SK-N-SH (cell line): ENCODE data around the gene ANKH. TPM values are rescaled to one million over a fixed set of nuclear protein-coding genes. Genes with fewer than 3 reads are reported as not detected.

ENCODE experiments used
- CTCF ChIA-PET: fragments of 300-600, 350-600 bp; formaldehyde crosslinking; extraction: SDS; loops from one replicate; lab custom pipeline; 2021; lab: Yijun Ruan, JAX
- POLR2A ChIA-PET: fragments of 350-600 bp; sonication (Branson Sonifier 250); formaldehyde crosslinking; extraction: SDS; loops from one replicate; lab custom pipeline; 2020; ENCODE audit warnings: antibody characterized with exemption, inconsistent platforms; lab: Yijun Ruan, JAX
- DNase-seq: peaks from one replicate; pipeline ENCODE4 v3.0.0; 2012
- H2AFZ ChIP-seq: fragments of 200-600 bp; sonication (generic); 2 replicates; pipeline ENCODE4 v1.8.1; 2016; ENCODE audit warnings: antibody characterized with exemption, mild to moderate bottlenecking, low read depth
- H3F3A ChIP-seq: fragments of 200-600 bp; sonication (generic); replicated peaks from 2 replicates; pipeline ENCODE3; 2016; ENCODE audit warnings: antibody characterized with exemption, mild to moderate bottlenecking; ENCODE audit not compliant: insufficient read depth
- H3K27ac ChIP-seq, 2 experiments: fragments of 200-500 bp in 1 of 2; fragments of 200-600 bp in 1 of 2; sonication (Bioruptor generic) in 1 of 2; sonication (generic), shearing (Covaris generic) in 1 of 2; 2 replicates each; pipeline versions ENCODE4 v1.5.1 to v1.6.1; 2014 to 2016; ENCODE audit warnings: low read depth in 2 of 2, inconsistent platforms in 1 of 2, low read length in 1 of 2, mild to moderate bottlenecking in 1 of 2, mixed read lengths in 1 of 2
- H3K27me3 ChIP-seq: fragments of 200-600 bp; sonication (generic), shearing (Covaris generic); 2 replicates; pipeline ENCODE4 v1.6.1; 2016; ENCODE audit warnings: mixed run types; ENCODE audit not compliant: insufficient read depth
- H3K36me3 ChIP-seq, 2 experiments: fragments of 200-500 bp in 1 of 2; fragments of 200-600 bp in 1 of 2; sonication (Bioruptor generic) in 1 of 2; sonication (generic) in 1 of 2; replicated peaks in 1 of 2; 2 replicates each; pipeline versions ENCODE3 to v1.5.1; 2014 to 2016; ENCODE audit warnings: low read length in 1 of 2, mild to moderate bottlenecking in 1 of 2; ENCODE audit not compliant: insufficient read depth in 2 of 2, control insufficient read depth in 1 of 2
- H3K4me1 ChIP-seq, 2 experiments: fragments of 200-500 bp in 1 of 2; fragments of 200-600 bp in 1 of 2; sonication (Bioruptor generic) in 1 of 2; sonication (generic), shearing (Covaris generic) in 1 of 2; 2 replicates each; pipeline versions ENCODE4 v1.5.1 to v1.6.1; 2014 to 2016; ENCODE audit warnings: low read depth in 1 of 2, low read length in 1 of 2, mixed run types in 1 of 2; ENCODE audit not compliant: insufficient read depth in 2 of 2, control insufficient read depth in 1 of 2
- H3K4me2 ChIP-seq: fragments of 200-600 bp; sonication (generic), shearing (Covaris generic); 2 replicates; pipeline ENCODE4 v1.6.1; 2017; ENCODE audit warnings: mixed run types
- H3K4me3 ChIP-seq, 2 experiments: fragments of 200-500 bp in 1 of 2; fragments of 200-600 bp in 1 of 2; sonication (Bioruptor generic) in 1 of 2; sonication (generic), shearing (Covaris generic) in 1 of 2; 2 replicates each; pipeline versions ENCODE4 v1.5.1 to v1.8.1; 2014 to 2016; ENCODE audit warnings: low read depth in 2 of 2, inconsistent platforms in 1 of 2, low read length in 1 of 2, mild to moderate bottlenecking in 1 of 2, mixed read lengths in 1 of 2, moderate library complexity in 1 of 2
- H3K79me2 ChIP-seq: fragments of 200-600 bp; sonication (generic); 2 replicates; pipeline ENCODE4 v1.8.1; 2017; ENCODE audit warnings: mild to moderate bottlenecking; ENCODE audit not compliant: insufficient read depth
- H3K9ac ChIP-seq: fragments of 200-600 bp; sonication (generic); 2 replicates; pipeline ENCODE4 v1.6.1; 2017; ENCODE audit warnings: mixed run types
- H3K9me2 ChIP-seq: fragments of 200-600 bp; sonication (generic); 2 replicates; pipeline ENCODE4 v1.6.1; 2017; ENCODE audit warnings: mixed run types
- H3K9me3 ChIP-seq: fragments of 200-600 bp; sonication (generic); 2 replicates; pipeline ENCODE4 v1.6.1; 2017; ENCODE audit warnings: mixed run types, mild to moderate bottlenecking, moderate library complexity
- H4K20me1 ChIP-seq: fragments of 200-600 bp; sonication (generic); 2 replicates; pipeline ENCODE4 v1.6.1; 2017; ENCODE audit warnings: mild to moderate bottlenecking, mixed run types; ENCODE audit not compliant: insufficient read depth
- CHD2 ChIP-seq: fragments of 150-350 bp; IDR thresholded peaks from 2 replicates; pipeline ENCODE4 v1.6.1; 2018; ENCODE audit warnings: low read length; ENCODE audit not compliant: partially characterized antibody
- EP300 ChIP-seq, 2 experiments: IDR thresholded peaks; 2 replicates each; pipeline versions ENCODE4 v1.4.0 to v1.6.1; 2012; ENCODE audit warnings: borderline replicate concordance in 1 of 2, low read depth in 1 of 2, low read length in 1 of 2
- FOSL2 ChIP-seq: IDR thresholded peaks from 2 replicates; pipeline ENCODE4 v1.4.0; 2012; ENCODE audit warnings: low read depth, mild to moderate bottlenecking, moderate library complexity, borderline replicate concordance
- GATA2 ChIP-seq: sonication (generic); formaldehyde crosslinking; IDR thresholded peaks from 2 replicates; pipeline ENCODE4 v1.5.0; 2020; ENCODE audit warnings: mild to moderate bottlenecking, missing genetic modification reagents
- NFIC ChIP-seq: IDR thresholded peaks from 2 replicates; pipeline ENCODE4 v1.4.0; 2012; ENCODE audit warnings: borderline replicate concordance
- RAD21 ChIP-seq: IDR thresholded peaks from 2 replicates; pipeline ENCODE4 v1.6.1; 2012; ENCODE audit warnings: mild to moderate bottlenecking, low read length
- SIN3A ChIP-seq: IDR thresholded peaks from 2 replicates; pipeline ENCODE4 v1.6.1; 2012; ENCODE audit warnings: low read depth, mild to moderate bottlenecking, low read length, moderate library complexity, borderline replicate concordance
- SMC3 ChIP-seq: IDR thresholded peaks from 2 replicates; pipeline ENCODE4 v1.6.1; 2012; ENCODE audit warnings: low read depth, low read length, improper control_type of control experiment
- WGBS: methylation state at CpG from one replicate; pipeline ENCODE4 v1.1.6; 2017; ENCODE audit warnings: low lambda C conversion rate; 5-methylcytosine and 5-hydroxymethylcytosine counted together
- polyA plus RNA-seq, 3 experiments: library from polyadenylated mRNA; depleted of rRNA; stranded (reverse); fragments of >200 nt; gene quantifications; 2 replicates each; pipeline ENCODE4 v1.2.3, GENCODE V29; 2012
- TF ChIP-seq, protein P1 (sequence below): fragments of 200-600 bp; sonication (generic); IDR thresholded peaks from 2 replicates; pipeline ENCODE4 v1.6.1; 2017; ENCODE audit warnings: antibody characterized with exemption, mild to moderate bottlenecking, moderate library complexity

The ANKH gene
- polyA plus RNA-seq, 1 of the 3 experiments (the other 2 are of a cell fraction): 22.0 TPM

DNA sequence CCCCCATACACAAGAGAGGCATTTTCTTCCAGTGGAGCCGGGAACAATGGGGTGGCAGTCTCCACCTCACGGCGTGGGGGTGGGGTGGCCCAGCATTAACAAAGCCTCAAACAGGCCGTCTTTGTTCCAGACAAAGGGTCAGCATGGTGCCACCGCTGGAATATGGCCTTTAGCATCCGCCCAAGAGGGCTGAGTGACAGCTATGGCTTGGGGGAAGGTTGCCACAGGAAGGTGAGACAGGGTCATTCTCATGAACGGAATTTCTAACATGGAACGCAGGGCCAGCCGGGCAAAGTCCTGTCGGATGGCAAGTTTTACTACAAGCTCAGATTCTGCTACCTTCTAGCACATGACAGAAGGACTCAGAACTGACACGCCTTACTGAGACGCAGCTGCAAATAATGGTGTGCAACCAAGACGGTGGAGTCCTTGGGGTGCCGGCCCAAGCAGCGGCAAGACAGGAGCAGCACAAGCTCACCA lies 143.1 kb downstream of the ANKH start:
- ChIA-PET CTCF (interaction anchor here (0.6 to 7.0 kb wide), 25 partner anchors 9 to 367 kb away, joined by 3 to 203 read pairs (median 8); partner anchors contain the start of gene ANKH), POLR2A (no interaction called here)
- no peak overlapping the region for H3K4me3 ChIP-seq
- no peaks in the 10 kb centered on the region for H3K9me3 ChIP-seq
- H3K27ac ChIP-seq: no peak overlapping the region
- no peak overlapping the region for H3K9ac ChIP-seq
- DNase-seq: no peak
- no peak for TF ChIP-seq SMC3
- no peak for TF ChIP-seq FOSL2
- TF ChIP-seq NFIC: no peak
- no peaks in the 10 kb centered on the region for H3K9me2 ChIP-seq
- H3K4me2 ChIP-seq: no peak overlapping the region
- H3K4me1 ChIP-seq: 0 out of 4 replicates have a peak, but pooled peaks cover 0 to 7% of the 10 kb centered on the region in 2 experiments
- 94% methylated on average over 15 of the region's 15 CpGs for WGBS
- H3K36me3 ChIP-seq: peaks cover 0 to 5% of the 10 kb centered on the region in 2 experiments
- H3K27me3 ChIP-seq: no peaks in the 10 kb centered on the region
- H4K20me1 ChIP-seq: no peaks in the 10 kb centered on the region
- H3K79me2 ChIP-seq: no peaks in the 10 kb centered on the region
- H3F3A ChIP-seq: no peaks in the 10 kb centered on the region
- no peak overlapping the region for H2AFZ ChIP-seq

DNA sequence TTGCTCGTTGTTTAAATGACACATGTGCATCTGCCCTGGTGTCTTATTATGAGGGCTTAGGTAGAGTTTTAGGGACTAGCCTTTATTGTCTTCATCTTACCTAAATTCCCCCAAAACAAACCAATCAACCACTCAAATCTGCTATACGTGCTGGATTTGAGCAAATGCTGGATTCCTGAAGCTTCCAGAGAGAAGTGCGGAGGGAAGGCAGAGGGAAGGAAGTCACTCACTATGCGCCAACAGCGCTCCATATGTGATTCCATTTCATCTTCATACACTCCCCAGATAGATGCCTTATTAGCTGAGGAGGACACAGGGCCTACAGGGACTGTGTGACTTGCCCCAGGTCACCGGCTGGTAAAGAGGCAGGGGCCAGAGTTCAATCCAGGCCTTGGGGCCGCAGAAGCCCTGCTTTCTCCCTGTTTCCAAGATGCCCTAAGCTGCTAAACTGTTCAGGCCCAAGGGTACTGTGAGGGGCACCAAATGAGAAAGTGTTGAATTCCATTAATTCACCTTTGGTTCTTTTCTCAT lies 143.6 kb downstream of the ANKH start:
- ChIA-PET POLR2A (no interaction called here), CTCF (interaction anchor here (0.5 to 7.0 kb wide), 64 partner anchors 8 to 812 kb away, joined by 3 to 203 read pairs (median 5); partner anchors contain the start of gene ANKH)
- H3K4me1 ChIP-seq: 0 out of 4 replicates have a peak, but pooled peaks cover 0 to 7% of the 10 kb centered on the region in 2 experiments
- no peaks in the 10 kb centered on the region for H4K20me1 ChIP-seq
- H2AFZ ChIP-seq: no peak overlapping the region
- no peaks in the 10 kb centered on the region for H3K9me3 ChIP-seq
- no peaks in the 10 kb centered on the region for H3K79me2 ChIP-seq
- peaks cover 0 to 8% of the 10 kb centered on the region in 2 experiments for H3K36me3 ChIP-seq
- H3K9ac ChIP-seq: no peak overlapping the region
- no peaks in the 10 kb centered on the region for H3K9me2 ChIP-seq
- no peak overlapping the region for H3K4me3 ChIP-seq
- no peaks in the 10 kb centered on the region for H3F3A ChIP-seq
- no peak for TF ChIP-seq NFIC
- WGBS: 94% methylated on average over 6 of the region's 7 CpGs
- no peak overlapping the region for H3K4me2 ChIP-seq
- DNase-seq: no peak
- no peak overlapping the region for H3K27ac ChIP-seq
- H3K27me3 ChIP-seq: no peaks in the 10 kb centered on the region

DNA sequence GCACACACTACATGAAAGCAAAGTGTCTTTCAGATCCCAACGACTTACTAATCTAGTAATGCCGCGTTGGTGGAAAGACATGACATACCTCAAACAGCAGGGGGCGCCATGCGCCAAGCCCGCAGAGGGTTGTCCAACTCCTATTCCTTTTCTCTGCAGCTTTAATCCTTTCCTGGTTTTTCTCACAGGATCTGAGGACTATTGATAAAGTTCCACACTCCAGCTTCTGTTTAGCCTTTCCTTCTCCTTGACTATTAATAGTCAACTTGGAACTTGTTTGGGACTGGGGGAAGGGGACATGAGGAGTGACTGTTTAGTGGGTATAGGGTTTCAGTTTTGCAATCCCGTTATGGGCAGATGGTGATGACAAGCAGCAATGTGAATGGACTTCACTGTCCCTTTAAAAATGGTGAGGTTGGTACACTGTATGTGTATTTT lies 144.1 kb downstream of the ANKH start:
- POLR2A ChIA-PET: no interaction called here
- H4K20me1 ChIP-seq: no peaks in the 10 kb centered on the region
- H2AFZ ChIP-seq: no peak overlapping the region
- H3K9me3 ChIP-seq: no peaks in the 10 kb centered on the region
- peak; percentile 81 for DNase-seq
- no peak overlapping the region for H3K4me2 ChIP-seq
- no peaks in the 10 kb centered on the region for H3K79me2 ChIP-seq
- H3K9me2 ChIP-seq: no peaks in the 10 kb centered on the region
- 12% methylated on average over 7 of the region's 7 CpGs for WGBS
- peaks cover 0 to 8% of the 10 kb centered on the region in 2 experiments for H3K36me3 ChIP-seq
- H3K4me1 ChIP-seq: 0 out of 4 replicates have a peak, but pooled peaks cover 0 to 7% of the 10 kb centered on the region in 2 experiments
- H3F3A ChIP-seq: no peaks in the 10 kb centered on the region
- H3K9ac ChIP-seq: no peak overlapping the region
- no peak overlapping the region; a peak in 1 of 4 replicates for H3K4me3 ChIP-seq
- no peaks in the 10 kb centered on the region for H3K27me3 ChIP-seq
- TF ChIP-seq GATA2 (CRISPR knock-in tag) (no peak), EP300 (IDR thresholded peaks at IDR 0.05; ENCODE audit: borderline replicate concordance in 1 of 2, low read depth in 1 of 2, low read length in 1 of 2) (no peak), RAD21 (peak; percentile 98), SIN3A (no peak), SMC3 (peak; percentile 99), CHD2 (peak; percentile 29)
- TF ChIP-seq, protein P1, sequence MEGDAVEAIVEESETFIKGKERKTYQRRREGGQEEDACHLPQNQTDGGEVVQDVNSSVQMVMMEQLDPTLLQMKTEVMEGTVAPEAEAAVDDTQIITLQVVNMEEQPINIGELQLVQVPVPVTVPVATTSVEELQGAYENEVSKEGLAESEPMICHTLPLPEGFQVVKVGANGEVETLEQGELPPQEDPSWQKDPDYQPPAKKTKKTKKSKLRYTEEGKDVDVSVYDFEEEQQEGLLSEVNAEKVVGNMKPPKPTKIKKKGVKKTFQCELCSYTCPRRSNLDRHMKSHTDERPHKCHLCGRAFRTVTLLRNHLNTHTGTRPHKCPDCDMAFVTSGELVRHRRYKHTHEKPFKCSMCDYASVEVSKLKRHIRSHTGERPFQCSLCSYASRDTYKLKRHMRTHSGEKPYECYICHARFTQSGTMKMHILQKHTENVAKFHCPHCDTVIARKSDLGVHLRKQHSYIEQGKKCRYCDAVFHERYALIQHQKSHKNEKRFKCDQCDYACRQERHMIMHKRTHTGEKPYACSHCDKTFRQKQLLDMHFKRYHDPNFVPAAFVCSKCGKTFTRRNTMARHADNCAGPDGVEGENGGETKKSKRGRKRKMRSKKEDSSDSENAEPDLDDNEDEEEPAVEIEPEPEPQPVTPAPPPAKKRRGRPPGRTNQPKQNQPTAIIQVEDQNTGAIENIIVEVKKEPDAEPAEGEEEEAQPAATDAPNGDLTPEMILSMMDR: peak; percentile 96
- TF ChIP-seq, all 33 proteins: peak for 4
- no peak overlapping the region for H3K27ac ChIP-seq
- CTCF ChIA-PET: interaction anchor here (0.5 to 7.0 kb wide), 71 partner anchors 8 to 812 kb away, joined by 3 to 203 read pairs (median 5); partner anchors contain the start of gene ANKH
